ENCODE measurements around the gene ISL2. TPM values are rescaled to one million over a fixed set of nuclear protein-coding genes. Genes with fewer than 3 reads are reported as not detected.
A peak's percentile ranks its signal among the peaks of the same experiment; 100 is the strongest.

Gene ISL2
- total RNA-seq, 1 donor from 2014 or later, result 2.0 TPM

- H3K27me3 ChIP-seq, result peaks cover 4% of the 10 kb centered on the region
- TF ChIP-seq POLR2A (IDR thresholded peaks at IDR 0.05), result no peak
- TF ChIP-seq, protein P1, sequence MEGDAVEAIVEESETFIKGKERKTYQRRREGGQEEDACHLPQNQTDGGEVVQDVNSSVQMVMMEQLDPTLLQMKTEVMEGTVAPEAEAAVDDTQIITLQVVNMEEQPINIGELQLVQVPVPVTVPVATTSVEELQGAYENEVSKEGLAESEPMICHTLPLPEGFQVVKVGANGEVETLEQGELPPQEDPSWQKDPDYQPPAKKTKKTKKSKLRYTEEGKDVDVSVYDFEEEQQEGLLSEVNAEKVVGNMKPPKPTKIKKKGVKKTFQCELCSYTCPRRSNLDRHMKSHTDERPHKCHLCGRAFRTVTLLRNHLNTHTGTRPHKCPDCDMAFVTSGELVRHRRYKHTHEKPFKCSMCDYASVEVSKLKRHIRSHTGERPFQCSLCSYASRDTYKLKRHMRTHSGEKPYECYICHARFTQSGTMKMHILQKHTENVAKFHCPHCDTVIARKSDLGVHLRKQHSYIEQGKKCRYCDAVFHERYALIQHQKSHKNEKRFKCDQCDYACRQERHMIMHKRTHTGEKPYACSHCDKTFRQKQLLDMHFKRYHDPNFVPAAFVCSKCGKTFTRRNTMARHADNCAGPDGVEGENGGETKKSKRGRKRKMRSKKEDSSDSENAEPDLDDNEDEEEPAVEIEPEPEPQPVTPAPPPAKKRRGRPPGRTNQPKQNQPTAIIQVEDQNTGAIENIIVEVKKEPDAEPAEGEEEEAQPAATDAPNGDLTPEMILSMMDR (IDR thresholded peaks at IDR 0.05), result no peak
- no peak for TF ChIP-seq POLR2AphosphoS5 (IDR thresholded peaks at IDR 0.05; ENCODE audit: insufficient read depth in 1 of 2, low read depth in 1 of 2)
- H3K36me3 ChIP-seq, result no peaks in the 10 kb centered on the region
- H3K4me3 ChIP-seq, result peak overlapping the region; percentile 10 to 21
- no peaks in the 10 kb centered on the region for H3K9me3 ChIP-seq
- no peak for DNase-seq (ENCODE audit: extremely low spot score in 2 of 2)
- intact Hi-C loops (cut with DNase I), result no loop called here
- H3K4me1 ChIP-seq, result peaks cover 56% of the 10 kb centered on the region
- no peak overlapping the region for H3K27ac ChIP-seq
These were observed 6.9 kb downstream of the ISL2 start for GRCh38 chr15:76343313-76343996.

GRCh38 chr15:76344893-76345582, 8.5 kb downstream of the ISL2 start:
- Histone ChIP-seq H3K27ac (no peak overlapping the region), H3K4me3 (peak overlapping the region in 1 of 2 donors; percentile 47), H3K27me3 (peaks cover 4% of the 10 kb centered on the region), H3K9me3 (no peaks in the 10 kb centered on the region), H3K4me1 (peaks cover 47% of the 10 kb centered on the region), H3K36me3 (no peaks in the 10 kb centered on the region)
- DNase-seq (ENCODE audit: extremely low spot score in 2 of 2), result no peak
- intact Hi-C loops (cut with DNase I), result no loop called here
- TF ChIP-seq, protein P1 (IDR thresholded peaks at IDR 0.05), result no peak
- TF ChIP-seq POLR2AphosphoS5 (IDR thresholded peaks at IDR 0.05; ENCODE audit: insufficient read depth in 1 of 2, low read depth in 1 of 2) (no peak), POLR2A (IDR thresholded peaks at IDR 0.05) (no peak)

GRCh38 chr15:76345583-76345879, 9.0 kb downstream of the ISL2 start:
- Histone ChIP-seq H3K27ac (no peak overlapping the region), H3K27me3 (peaks cover 2% of the 10 kb centered on the region), H3K36me3 (no peaks in the 10 kb centered on the region), H3K4me1 (peaks cover 42% of the 10 kb centered on the region), H3K9me3 (no peaks in the 10 kb centered on the region), H3K4me3 (peak overlapping the region in 1 of 2 donors; percentile 47)
- DNase-seq (ENCODE audit: extremely low spot score in 2 of 2), result no peak
- TF ChIP-seq, protein P1 (IDR thresholded peaks at IDR 0.05), result no peak
- no peak for TF ChIP-seq POLR2AphosphoS5 (IDR thresholded peaks at IDR 0.05; ENCODE audit: insufficient read depth in 1 of 2, low read depth in 1 of 2)
- TF ChIP-seq POLR2A (IDR thresholded peaks at IDR 0.05), result no peak
- intact Hi-C loops (cut with DNase I), result no loop called here

DNA sequence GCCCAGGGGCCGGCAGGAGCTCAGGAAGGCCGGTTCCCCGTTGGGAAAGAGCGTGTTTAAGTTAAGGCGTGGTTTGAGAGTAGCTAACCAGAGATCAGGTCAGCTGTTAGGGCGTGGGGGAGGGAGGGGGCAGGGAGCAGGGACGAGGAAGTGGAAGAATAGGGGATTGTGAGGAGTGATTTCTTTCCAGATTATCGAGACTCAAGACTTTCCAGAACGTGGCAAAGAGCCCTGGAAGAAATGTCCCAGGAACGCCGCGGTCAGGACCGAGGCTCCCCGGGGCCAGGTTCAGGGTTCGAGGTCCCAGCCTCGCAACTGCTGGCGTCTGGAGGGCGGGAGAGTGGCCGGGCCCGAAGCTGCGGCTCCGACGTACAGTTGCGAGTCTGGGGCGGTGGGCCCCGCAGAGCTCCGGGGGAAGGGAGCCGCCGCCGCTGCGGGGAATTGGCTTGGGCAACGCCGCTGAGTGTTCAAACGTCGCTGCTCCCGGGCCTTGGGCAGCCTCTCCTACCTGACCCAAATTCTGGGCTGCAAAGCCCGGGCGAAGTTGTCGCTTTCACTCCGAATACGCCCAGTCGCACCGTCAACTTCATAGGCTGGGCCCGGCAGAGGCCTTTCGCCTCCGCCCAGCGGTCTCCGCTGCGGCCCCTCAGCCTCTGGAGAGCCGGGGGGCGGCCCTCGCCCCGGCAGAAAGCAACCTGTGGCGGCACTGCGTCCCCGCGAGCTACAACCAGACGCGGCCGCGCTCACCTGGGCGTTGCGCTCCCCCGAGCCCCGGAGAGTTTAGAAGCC, 9.5 kb downstream of the ISL2 start:
- Histone ChIP-seq H3K4me3 (peak overlapping the region; percentile 43 to 47), H3K4me1 (peaks cover 37% of the 10 kb centered on the region), H3K36me3 (no peaks in the 10 kb centered on the region), H3K27me3 (no peaks in the 10 kb centered on the region), H3K27ac (peak overlapping the region; percentile 71), H3K9me3 (no peaks in the 10 kb centered on the region)
- intact Hi-C loops (cut with DNase I), result no loop called here
- DNase-seq (ENCODE audit: extremely low spot score in 2 of 2), result no peak
- TF ChIP-seq POLR2A (IDR thresholded peaks at IDR 0.05) (no peak), POLR2AphosphoS5 (IDR thresholded peaks at IDR 0.05; ENCODE audit: insufficient read depth in 1 of 2, low read depth in 1 of 2) (peak in 1 of 2 donors; percentile 17)

DNA sequence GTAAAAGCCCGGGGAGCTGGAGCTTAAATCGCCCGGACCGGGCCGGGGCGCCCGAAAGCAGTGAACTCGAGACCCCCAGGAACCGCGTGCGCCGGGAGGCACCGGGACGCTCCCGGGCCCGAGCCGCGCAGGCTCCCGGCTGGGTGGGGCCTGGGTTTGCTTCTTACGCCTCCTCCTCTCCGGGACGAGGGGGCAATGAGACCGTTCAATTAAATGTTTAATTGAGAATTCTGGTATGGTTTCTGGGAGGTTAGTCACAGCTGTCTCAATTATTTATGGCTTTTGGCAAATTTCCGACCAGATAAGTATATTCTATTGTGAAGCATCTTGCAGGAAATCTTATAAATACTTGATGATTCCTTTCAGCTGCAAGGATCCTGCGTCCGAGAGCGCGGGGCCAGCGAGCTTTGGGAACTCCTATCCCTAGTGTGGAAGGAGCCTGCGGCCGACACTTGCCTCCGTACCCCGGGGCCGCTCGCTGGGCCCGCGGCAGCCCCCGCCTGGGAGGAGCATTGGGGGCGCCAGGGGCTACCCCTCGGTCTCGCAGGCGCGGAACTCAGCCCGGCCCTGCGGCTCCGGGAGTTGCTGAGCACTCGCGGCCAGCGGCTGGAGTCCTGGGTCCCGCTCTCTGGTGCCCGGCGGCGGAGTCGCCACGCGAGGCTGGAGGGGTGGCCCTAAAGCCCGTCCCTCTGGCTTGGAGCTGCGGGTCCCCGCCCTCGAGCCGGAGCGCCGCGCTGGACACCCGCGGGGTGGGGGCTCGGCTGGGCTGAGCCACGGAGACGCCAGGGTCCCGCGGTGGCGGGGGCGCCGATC, 10.3 kb downstream of the ISL2 start:
- H3K27ac ChIP-seq, result peak overlapping the region; percentile 71

More for the DNA sequence above, 10.3 kb downstream of the ISL2 start:
- H3K36me3 ChIP-seq, result no peaks in the 10 kb centered on the region
- peaks cover 29% of the 10 kb centered on the region for H3K4me1 ChIP-seq
- H3K27me3 ChIP-seq, result no peaks in the 10 kb centered on the region
- H3K9me3 ChIP-seq, result no peaks in the 10 kb centered on the region
- TF ChIP-seq POLR2A (IDR thresholded peaks at IDR 0.05), result no peak
- TF ChIP-seq POLR2AphosphoS5 (IDR thresholded peaks at IDR 0.05; ENCODE audit: insufficient read depth in 1 of 2, low read depth in 1 of 2), result no peak
- TF ChIP-seq, protein P1 (IDR thresholded peaks at IDR 0.05), result no peak
- intact Hi-C loops (cut with DNase I), result no loop called here
- H3K4me3 ChIP-seq, result peak overlapping the region; percentile 43 to 47
- peak in 1 of 2 donors; percentile 72 for DNase-seq (ENCODE audit: extremely low spot score in 2 of 2)
